OCI-LY7 (cell line): ENCODE measurements around the gene HORMAD2. TPM values are rescaled to one million over a fixed set of nuclear protein-coding genes. Genes with fewer than 3 reads are reported as not detected.

Source experiments
- BruUV-seq: library from RNA; stranded (reverse); fragments of 400-500 nt; replicated peaks from 2 replicates; lab custom pipeline; 2021; lab: Mats Ljungman, UMichigan
- CTCF ChIA-PET: fragments of 300-600 bp; sonication (Branson Sonifier 250); formaldehyde crosslinking; loops from one replicate; lab custom pipeline; 2022; ENCODE audit warnings: antibody characterized with exemption; ENCODE audit not compliant: unreplicated experiment; lab: Charles Lee
- POLR2A ChIA-PET: fragments of 300-600 bp; sonication (Branson Sonifier 250); formaldehyde crosslinking; loops from one replicate; lab custom pipeline; 2022; ENCODE audit warnings: antibody characterized with exemption; lab: Charles Lee
- DNase-seq: peaks from one replicate; pipeline ENCODE4 v3.0.0-alpha.2; 2015; ENCODE audit warnings: low spot score
- H2AFZ ChIP-seq: fragments of 200-600 bp; sonication (generic), shearing (Covaris generic); 2 replicates; pipeline ENCODE4 v1.6.1; 2014; ENCODE audit warnings: mild to moderate bottlenecking, antibody characterized with exemption, low read length, moderate library complexity
- H3K27ac ChIP-seq: fragments of 200-600 bp; sonication (generic); 2 replicates; pipeline ENCODE4 v1.5.1; 2014; ENCODE audit warnings: mixed run types, low read depth, mild to moderate bottlenecking, moderate library complexity, low read length, inconsistent platforms; ENCODE audit not compliant: poor library complexity, severe bottlenecking
- H3K36me3 ChIP-seq: fragments of 200-600 bp; sonication (generic); 2 replicates; pipeline ENCODE4 v1.6.1; 2014; ENCODE audit warnings: mild to moderate bottlenecking, antibody characterized with exemption, low read length, moderate library complexity, mixed read lengths; ENCODE audit not compliant: insufficient read depth
- H3K4me1 ChIP-seq: fragments of 200-600 bp; sonication (generic); 2 replicates; pipeline ENCODE4 v1.5.1; 2014; ENCODE audit warnings: mild to moderate bottlenecking, low read length; ENCODE audit not compliant: insufficient read depth, poor library complexity, severe bottlenecking
- H3K4me2 ChIP-seq: fragments of 200-600 bp; sonication (generic); 2 replicates; pipeline ENCODE4 v1.6.1; 2014; ENCODE audit warnings: mild to moderate bottlenecking, low read length
- H3K4me3 ChIP-seq: fragments of 200-600 bp; sonication (generic); 2 replicates; pipeline ENCODE4 v1.5.1; 2014; ENCODE audit warnings: mild to moderate bottlenecking, low read depth, low read length; ENCODE audit not compliant: poor library complexity, severe bottlenecking
- H3K79me2 ChIP-seq: fragments of 200-600 bp; sonication (generic); 2 replicates; pipeline ENCODE4 v1.6.1; 2016; ENCODE audit warnings: low read depth, mild to moderate bottlenecking, low read length, moderate library complexity, mixed read lengths; ENCODE audit not compliant: insufficient read depth
- H3K9me2 ChIP-seq: fragments of 200-600 bp; sonication (generic); 2 replicates; pipeline ENCODE4 v1.6.1; 2016; ENCODE audit warnings: mild to moderate bottlenecking, low read length, mixed read lengths; ENCODE audit not compliant: insufficient read depth
- H3K9me3 ChIP-seq: fragments of 200-600 bp; sonication (generic); 2 replicates; pipeline ENCODE4 v1.6.1; 2014; ENCODE audit warnings: mild to moderate bottlenecking, mixed run types, low read length, mixed read lengths
- H4K20me1 ChIP-seq: fragments of 200-600 bp; sonication (generic); 2 replicates; pipeline ENCODE4 v1.6.1; 2014; ENCODE audit warnings: mild to moderate bottlenecking, antibody characterized with exemption, low read length, moderate library complexity, mixed read lengths; ENCODE audit not compliant: insufficient read depth
- CTCF ChIP-seq: fragments of 200-600 bp; sonication (generic); conservative IDR thresholded peaks from 2 replicates; pipeline ENCODE4 v1.5.1; 2014; ENCODE audit warnings: mild to moderate bottlenecking, antibody characterized with exemption, low read length, moderate library complexity, mixed read lengths
- EZH2phosphoT487 ChIP-seq: fragments of 200-600 bp; sonication (generic); IDR thresholded peaks from 2 replicates; pipeline ENCODE4 v1.6.1; 2018; ENCODE audit warnings: low read depth, borderline replicate concordance, mild to moderate bottlenecking, mixed run types, antibody characterized with exemption, low read length, moderate library complexity, mixed read lengths
- intact Hi-C: fragments of 100-400 bp; cut with micrococcal nuclease; formaldehyde crosslinking; loops from one replicate; pipeline ENCODE4 v1.10.0; 2022; ENCODE audit not compliant: unreplicated experiment
- total RNA-seq, 2 experiments: library from RNA; depleted of rRNA in 1 of 2; stranded (reverse); fragments of >200 nt in 1 of 2; shearing (Covaris generic) in 1 of 2; gene quantifications; 2 replicates each; pipeline ENCODE4 v1.2.3, GENCODE V29; 2014 to 2022

Gene HORMAD2
- total RNA-seq, 2 experiments from 2014 or later = not detected

- Histone ChIP-seq H3K27ac (no peak overlapping the region), H3K9me2 (no peaks in the 10 kb centered on the region), H3K36me3 (no peaks in the 10 kb centered on the region), H3K4me3 (no peak overlapping the region), H3K9me3 (no peaks in the 10 kb centered on the region), H2AFZ (no peak overlapping the region), H3K79me2 (no peaks in the 10 kb centered on the region), H3K4me1 (no peaks in the 10 kb centered on the region), H4K20me1 (no peaks in the 10 kb centered on the region), H3K4me2 (no peak overlapping the region)
- no TSS peak for BruUV-seq
- intact Hi-C loops = no loop called here
- POLR2A ChIA-PET = interaction anchor here (0.7 to 0.8 kb wide), 3 partner anchors 13 to 102 kb away, joined by 3 to 4 read pairs (median 3); no protein-coding TSS in a partner anchor
- no peak for DNase-seq
- TF ChIP-seq CTCF = no peak
- TF ChIP-seq EZH2phosphoT487 = no peak
- CTCF ChIA-PET = no interaction called here
Observed at GRCh38 chr22:30104501-30105156, 24.4 kb downstream of the HORMAD2 start.

- Histone ChIP-seq H4K20me1 (no peaks in the 10 kb centered on the region), H3K36me3 (no peaks in the 10 kb centered on the region), H3K27ac (no peak overlapping the region), H2AFZ (no peak overlapping the region), H3K4me3 (no peak overlapping the region), H3K4me2 (no peak overlapping the region), H3K4me1 (no peaks in the 10 kb centered on the region), H3K9me2 (no peaks in the 10 kb centered on the region), H3K9me3 (no peaks in the 10 kb centered on the region), H3K79me2 (no peaks in the 10 kb centered on the region)
- TF ChIP-seq CTCF (no peak), EZH2phosphoT487 (no peak)
- no peak for DNase-seq
- no TSS peak for BruUV-seq
- intact Hi-C loops = no loop called here
- ChIA-PET POLR2A (interaction anchor here (0.5 kb wide), 1 partner anchor 36 kb away, joined by 4 read pairs; no protein-coding TSS in a partner anchor), CTCF (no interaction called here)
Observed at GRCh38 chr22:30105483-30105882, 25.2 kb downstream of the HORMAD2 start.

GRCh38 chr22:30113494-30113893 is 33.2 kb downstream of the HORMAD2 start:
- intact Hi-C loops = loop anchor here (5.0 kb wide), 1 partner anchor 274 kb away; the partner anchor contains the start of gene RNF215
- no peak for TF ChIP-seq CTCF
- no peak for TF ChIP-seq EZH2phosphoT487
- Histone ChIP-seq H3K36me3 (no peaks in the 10 kb centered on the region), H3K9me2 (no peaks in the 10 kb centered on the region), H3K79me2 (no peaks in the 10 kb centered on the region), H3K9me3 (no peaks in the 10 kb centered on the region), H4K20me1 (no peaks in the 10 kb centered on the region), H3K4me1 (no peaks in the 10 kb centered on the region), H3K4me2 (no peak overlapping the region), H3K4me3 (no peak overlapping the region), H2AFZ (no peak overlapping the region), H3K27ac (no peak overlapping the region)
- DNase-seq = no peak
- ChIA-PET CTCF (no interaction called here), POLR2A (interaction anchor here (0.7 kb wide), 2 partner anchors 28 to 30 kb away, joined by 3 read pairs; no protein-coding TSS in a partner anchor)
- BruUV-seq = no TSS peak
